ENCODE measurements around the gene ZDHHC7.

The ZDHHC7 gene

GRCh38 chr16:84989749-84990620 is 21.4 kb downstream of the ZDHHC7 start:
- DNase-seq = no peak

GRCh38 chr16:84988328-84989080 is 22.8 kb downstream of the ZDHHC7 start:
- no peak for DNase-seq

- no peak for DNase-seq
Observed at GRCh38 chr16:84986879-84987278, 24.5 kb downstream of the ZDHHC7 start.

GRCh38 chr16:84986102-84986501 is 25.2 kb downstream of the ZDHHC7 start:
- DNase-seq = no peak

GRCh38 chr16:84985079-84986065 is 26.0 kb downstream of the ZDHHC7 start:
- DNase-seq = no peak

GRCh38 chr16:84982434-84982833 is 28.9 kb downstream of the ZDHHC7 start:
- no peak for DNase-seq

- DNase-seq = no peak
Observed at GRCh38 chr16:84979516-84979915, 31.8 kb downstream of the ZDHHC7 start.

- no peak for DNase-seq
Observed at GRCh38 chr16:84976644-84977400, 34.5 kb downstream of the ZDHHC7 start.

- no peak for DNase-seq
Observed at GRCh38 chr16:84975522-84975921, 35.8 kb downstream of the ZDHHC7 start.

- no peak for DNase-seq
Observed at GRCh38 chr16:84975066-84975465, 36.3 kb downstream of the ZDHHC7 start.

- no peak for DNase-seq
Observed at GRCh38 chr16:84973776-84974523, 37.4 kb downstream of the ZDHHC7 start.

GRCh38 chr16:84973236-84973635 is 38.1 kb downstream of the ZDHHC7 start:
- DNase-seq = no peak

GRCh38 chr16:84970447-84971127 is 40.7 kb downstream of the ZDHHC7 start:
- peak; percentile 89 for DNase-seq

GRCh38 chr16:84967828-84968227 is 43.5 kb downstream of the ZDHHC7 start:
- DNase-seq = no peak

GRCh38 chr16:84965428-84966415 is 45.6 kb downstream of the ZDHHC7 start:
- DNase-seq = peak; percentile 64

- DNase-seq = no peak
Observed at GRCh38 chr16:84964386-84965128, 46.8 kb downstream of the ZDHHC7 start.

GRCh38 chr16:84963066-84963465 is 48.3 kb downstream of the ZDHHC7 start:
- no peak for DNase-seq

- DNase-seq = no peak
Observed at GRCh38 chr16:84960942-84961341, 50.4 kb downstream of the ZDHHC7 start.

Measured in eye (tissue), 1 donor.